ENCODE measurements around the gene NRXN3.

- TF ChIP-seq, protein P1, sequence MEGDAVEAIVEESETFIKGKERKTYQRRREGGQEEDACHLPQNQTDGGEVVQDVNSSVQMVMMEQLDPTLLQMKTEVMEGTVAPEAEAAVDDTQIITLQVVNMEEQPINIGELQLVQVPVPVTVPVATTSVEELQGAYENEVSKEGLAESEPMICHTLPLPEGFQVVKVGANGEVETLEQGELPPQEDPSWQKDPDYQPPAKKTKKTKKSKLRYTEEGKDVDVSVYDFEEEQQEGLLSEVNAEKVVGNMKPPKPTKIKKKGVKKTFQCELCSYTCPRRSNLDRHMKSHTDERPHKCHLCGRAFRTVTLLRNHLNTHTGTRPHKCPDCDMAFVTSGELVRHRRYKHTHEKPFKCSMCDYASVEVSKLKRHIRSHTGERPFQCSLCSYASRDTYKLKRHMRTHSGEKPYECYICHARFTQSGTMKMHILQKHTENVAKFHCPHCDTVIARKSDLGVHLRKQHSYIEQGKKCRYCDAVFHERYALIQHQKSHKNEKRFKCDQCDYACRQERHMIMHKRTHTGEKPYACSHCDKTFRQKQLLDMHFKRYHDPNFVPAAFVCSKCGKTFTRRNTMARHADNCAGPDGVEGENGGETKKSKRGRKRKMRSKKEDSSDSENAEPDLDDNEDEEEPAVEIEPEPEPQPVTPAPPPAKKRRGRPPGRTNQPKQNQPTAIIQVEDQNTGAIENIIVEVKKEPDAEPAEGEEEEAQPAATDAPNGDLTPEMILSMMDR (IDR thresholded peaks at IDR 0.05) = no peak
- TF ChIP-seq POLR2AphosphoS5 (IDR thresholded peaks at IDR 0.05; ENCODE audit: low read depth, low read length) = no peak
Measured at GRCh38 chr14:79856381-79856780, 1686.2 kb downstream of the NRXN3 start.

Data from Panc1 (cell line).